ENCODE data around the gene CCNE1.
"Not testable (repeated sequence)": the region's sequence is repeated elsewhere in the genome, so short reads cannot be mapped to it uniquely, and the experiment has no call there.

CCNE1 gene

GRCh38 chr19:29815231-29815630, 3.4 kb downstream of the CCNE1 start:
- DNase-seq (ENCODE audit: low read depth), result no peak

GRCh38 chr19:29817316-29817715, 5.5 kb downstream of the CCNE1 start:
- DNase-seq (ENCODE audit: low read depth), result peak; percentile 27

- DNase-seq (ENCODE audit: low read depth), result no peak
Measured at GRCh38 chr19:29819300-29819699, 7.5 kb downstream of the CCNE1 start.

- no peak for DNase-seq (ENCODE audit: low read depth)
Measured at GRCh38 chr19:29819986-29820385, 8.2 kb downstream of the CCNE1 start.

GRCh38 chr19:29823581-29824330, 12.0 kb downstream of the CCNE1 start:
- DNase-seq (ENCODE audit: low read depth), result no peak

GRCh38 chr19:29825263-29825662, 13.5 kb downstream of the CCNE1 start:
- not testable (repeated sequence) for DNase-seq (ENCODE audit: low read depth)

GRCh38 chr19:29831041-29831548, 19.3 kb downstream of the CCNE1 start:
- no peak for DNase-seq (ENCODE audit: low read depth)

GRCh38 chr19:29831686-29832085, 19.9 kb downstream of the CCNE1 start:
- DNase-seq (ENCODE audit: low read depth), result no peak

GRCh38 chr19:29832801-29833200, 21.0 kb downstream of the CCNE1 start:
- no peak for DNase-seq (ENCODE audit: low read depth)

- DNase-seq (ENCODE audit: low read depth), result no peak
Measured at GRCh38 chr19:29833614-29834261, 21.9 kb downstream of the CCNE1 start.

- no peak for DNase-seq (ENCODE audit: low read depth)
Measured at GRCh38 chr19:29834991-29835846, 23.4 kb downstream of the CCNE1 start.

GRCh38 chr19:29836409-29836825, 24.6 kb downstream of the CCNE1 start:
- DNase-seq (ENCODE audit: low read depth), result no peak

- no peak for DNase-seq (ENCODE audit: low read depth)
Measured at GRCh38 chr19:29837448-29837981, 25.7 kb downstream of the CCNE1 start.

GRCh38 chr19:29837996-29838395, 26.2 kb downstream of the CCNE1 start:
- no peak for DNase-seq (ENCODE audit: low read depth)

GRCh38 chr19:29840066-29840950, 28.5 kb downstream of the CCNE1 start:
- DNase-seq (ENCODE audit: low read depth), result no peak

GRCh38 chr19:29841209-29841558, 29.4 kb downstream of the CCNE1 start:
- peak; percentile 14 for DNase-seq (ENCODE audit: low read depth)

GRCh38 chr19:29841559-29842367, 30.0 kb downstream of the CCNE1 start:
- peak; percentile 87 for DNase-seq (ENCODE audit: low read depth)

GRCh38 chr19:29842471-29843179, 30.8 kb downstream of the CCNE1 start:
- no peak for DNase-seq (ENCODE audit: low read depth)

- DNase-seq (ENCODE audit: low read depth), result peak; percentile 28
Measured at GRCh38 chr19:29843180-29844051, 31.6 kb downstream of the CCNE1 start.
